ENCODE measurements around the gene TP53RK. TPM values are rescaled to one million over a fixed set of nuclear protein-coding genes. Genes with fewer than 3 reads are reported as not detected.

Gene TP53RK
- total RNA-seq, 1 donor from 2014 or later: 26.5 TPM

- DNase-seq (ENCODE audit: low read depth): no peak
These were observed 22.9 kb downstream of the TP53RK start for GRCh38 chr20:46666306-46666705.

- no peak for DNase-seq (ENCODE audit: low read depth)
These were observed 23.6 kb downstream of the TP53RK start for GRCh38 chr20:46665602-46666001.

GRCh38 chr20:46663531-46663930, 25.7 kb downstream of the TP53RK start:
- no peak for DNase-seq (ENCODE audit: low read depth)

- DNase-seq (ENCODE audit: low read depth): no peak
These were observed 27.6 kb downstream of the TP53RK start for GRCh38 chr20:46661659-46662058.

DNA sequence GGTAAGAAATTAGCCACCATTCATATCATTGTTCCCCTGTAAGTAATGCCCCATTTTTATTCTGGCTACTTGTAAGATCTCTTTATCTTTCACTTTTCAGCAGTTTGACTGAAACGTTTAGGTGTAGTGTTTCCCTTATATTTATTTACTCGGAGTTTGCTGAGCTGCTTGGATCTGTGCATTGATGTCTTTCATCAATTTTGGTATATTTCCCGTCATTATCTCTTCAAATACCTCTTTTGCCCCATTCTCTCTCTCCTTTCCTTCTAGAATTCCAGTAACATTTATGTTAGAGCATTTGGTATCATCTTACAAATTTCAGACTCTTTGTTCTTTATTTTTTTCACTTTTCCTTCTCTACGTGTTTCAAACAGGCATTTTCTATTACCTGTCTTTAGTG, 28.8 kb downstream of the TP53RK start:
- DNase-seq (ENCODE audit: low read depth): no peak

DNA sequence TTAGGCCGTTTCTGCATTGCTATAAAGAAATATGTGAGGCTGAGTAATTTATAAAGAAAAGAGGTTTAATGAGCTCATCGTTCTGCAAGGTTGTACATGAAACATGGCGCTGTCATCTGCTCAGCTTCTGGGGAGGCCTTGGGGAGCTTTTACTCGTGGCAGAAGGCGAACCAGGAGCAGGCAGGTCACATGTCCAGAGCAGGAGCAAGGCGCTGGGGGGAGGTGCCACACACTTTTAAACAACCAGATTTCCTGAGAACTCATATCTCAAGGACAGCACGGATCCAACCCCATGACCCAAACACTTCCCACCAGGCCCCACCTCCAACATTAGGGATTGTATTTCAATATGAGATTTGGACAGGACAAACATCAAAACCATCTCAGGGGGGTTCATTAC, 31.6 kb downstream of the TP53RK start:
- DNase-seq (ENCODE audit: low read depth): no peak

GRCh38 chr20:46657137-46657536, 32.1 kb downstream of the TP53RK start:
- no peak for DNase-seq (ENCODE audit: low read depth)

- no peak for DNase-seq (ENCODE audit: low read depth)
These were observed 36.5 kb downstream of the TP53RK start for GRCh38 chr20:46652699-46653098.

- DNase-seq (ENCODE audit: low read depth): no peak
These were observed 37.9 kb downstream of the TP53RK start, which contains the start of gene SLC13A3 for GRCh38 chr20:46651091-46651962. Gene SLC13A3 (minus strand): TSS chr20:46651459. CDS start chr20:46651421, 38 bp downstream.

GRCh38 chr20:46650575-46651090, 38.6 kb downstream of the TP53RK start:
- DNase-seq (ENCODE audit: low read depth): no peak

GRCh38 chr20:46649965-46650542, 39.2 kb downstream of the TP53RK start:
- DNase-seq (ENCODE audit: low read depth): no peak

- no peak for DNase-seq (ENCODE audit: low read depth)
These were observed 39.6 kb downstream of the TP53RK start for GRCh38 chr20:46649650-46649949.

DNA sequence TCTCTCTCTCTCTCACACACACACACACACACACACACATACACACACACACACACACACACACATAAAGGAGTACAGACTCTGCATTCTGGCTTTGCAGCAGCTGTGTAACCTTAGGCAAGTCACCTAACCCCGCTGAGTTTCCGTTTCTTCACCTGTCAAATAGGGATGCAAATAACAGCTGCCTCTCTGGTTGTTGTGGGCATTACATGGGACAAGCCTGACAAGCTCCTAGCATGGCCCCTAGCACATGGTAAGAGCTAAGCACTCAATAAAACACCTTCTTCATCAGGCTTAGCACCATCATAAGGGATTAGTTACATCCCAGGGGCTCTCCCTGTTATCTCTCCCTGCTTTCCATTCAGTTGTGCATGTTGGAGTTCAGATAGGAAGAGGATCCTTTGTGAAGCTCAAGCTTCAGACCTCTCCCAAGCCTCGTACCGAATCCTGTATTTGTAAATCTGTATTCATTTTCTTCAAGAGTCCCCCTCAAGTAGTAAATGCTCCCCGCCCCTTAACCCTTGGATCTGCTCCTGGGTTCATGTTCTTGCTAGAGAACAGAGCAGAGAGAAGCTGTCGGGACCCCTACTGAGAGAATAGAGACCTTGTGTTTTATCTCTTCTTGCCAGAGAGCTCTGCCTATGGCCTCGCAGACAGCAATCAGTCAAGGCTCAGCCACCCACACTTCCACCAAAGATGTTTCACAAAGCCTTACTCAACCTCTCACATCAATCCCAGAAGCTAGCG, 40.2 kb downstream of the TP53RK start:
- DNase-seq (ENCODE audit: low read depth): peak; percentile 17

DNA sequence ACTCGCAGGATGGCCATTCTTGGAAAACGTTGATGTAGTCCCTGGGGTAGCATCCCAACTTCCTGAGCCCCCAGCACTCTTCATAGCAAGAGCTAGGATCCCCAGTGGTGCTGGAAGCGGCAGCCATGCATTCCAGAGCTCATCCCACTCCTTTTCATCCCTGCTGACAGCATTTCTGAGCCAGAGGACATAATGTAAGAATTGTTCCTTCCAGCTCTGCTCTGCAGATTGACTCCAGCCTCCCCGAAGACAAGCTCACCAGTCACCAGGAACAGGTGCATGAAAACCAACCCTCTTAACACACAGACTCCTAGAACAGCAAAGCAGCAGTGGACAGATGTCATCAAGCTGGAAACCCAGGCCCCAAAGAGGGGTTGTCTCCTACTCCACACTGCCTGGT, 41.8 kb downstream of the TP53RK start:
- DNase-seq (ENCODE audit: low read depth): peak; percentile 53

- DNase-seq (ENCODE audit: low read depth): peak; percentile 20
These were observed 42.4 kb downstream of the TP53RK start for GRCh38 chr20:46646659-46647380.

GRCh38 chr20:46646122-46646521, 43.1 kb downstream of the TP53RK start:
- DNase-seq (ENCODE audit: low read depth): no peak

GRCh38 chr20:46644733-46645132, 44.5 kb downstream of the TP53RK start:
- no peak for DNase-seq (ENCODE audit: low read depth)

GRCh38 chr20:46644160-46644559, 45.1 kb downstream of the TP53RK start:
- DNase-seq (ENCODE audit: low read depth): no peak

DNA sequence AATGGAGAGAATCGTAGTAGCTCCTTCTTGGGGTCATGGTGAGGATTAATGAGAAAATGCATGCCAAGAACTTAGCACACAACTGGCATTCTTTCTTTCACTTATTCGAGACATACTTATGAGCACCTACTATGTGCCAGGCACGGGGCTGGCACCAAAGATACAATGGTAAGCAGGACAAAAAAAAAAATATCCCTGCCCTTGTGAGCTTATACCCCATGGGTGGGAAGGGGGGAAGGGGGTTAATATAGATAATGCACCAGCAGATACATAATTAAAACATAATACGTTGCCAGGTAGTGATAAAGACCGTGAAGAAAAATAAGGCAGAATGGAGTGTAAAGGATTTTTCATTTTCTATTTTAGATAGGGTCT, 46.3 kb downstream of the TP53RK start:
- no peak for DNase-seq (ENCODE audit: low read depth)

DNA sequence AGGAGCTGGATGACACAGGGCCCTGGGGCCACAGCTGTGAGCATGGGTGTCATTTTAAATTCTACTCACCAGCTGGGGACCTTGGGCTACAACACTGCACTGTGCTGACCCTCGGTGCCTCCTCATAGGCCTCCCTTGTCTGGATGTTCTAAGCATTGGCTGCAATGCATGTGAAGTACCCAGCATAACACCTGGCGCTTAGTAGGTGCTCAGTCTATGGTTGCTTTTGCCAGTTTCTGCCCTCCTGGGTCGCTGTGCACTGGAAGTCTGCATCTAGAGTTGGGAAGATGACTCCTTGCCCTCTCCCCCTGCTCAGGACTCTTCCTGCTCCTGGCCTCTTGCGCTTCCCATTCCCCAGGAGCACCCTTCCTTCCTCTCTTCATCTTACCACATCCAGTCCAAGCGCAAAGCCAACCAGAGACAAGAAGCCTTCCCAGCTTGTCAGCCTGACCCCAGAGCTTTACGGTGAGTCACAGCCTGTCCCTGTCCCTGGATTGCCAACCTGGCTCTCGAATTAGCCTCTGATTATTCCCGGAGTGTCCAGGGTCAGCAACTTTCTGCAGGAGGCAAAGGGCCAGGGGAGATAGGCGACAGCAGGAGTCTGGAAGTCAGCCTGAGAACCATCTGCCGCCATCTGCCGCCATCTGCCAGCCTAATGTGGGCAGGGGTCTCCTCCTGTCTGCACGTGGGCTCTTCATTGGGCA, 46.8 kb downstream of the TP53RK start:
- DNase-seq (ENCODE audit: low read depth): no peak

- no peak for DNase-seq (ENCODE audit: low read depth)
These were observed 47.8 kb downstream of the TP53RK start for GRCh38 chr20:46641424-46641823.

All from myocyte (in vitro differentiated cells).